ENCODE measurements around the gene DCDC2.
A peak's percentile ranks its signal among the peaks of the same experiment; 100 is the strongest.
"Not testable (repeated sequence)": the region's sequence is repeated elsewhere in the genome, so short reads cannot be mapped to it uniquely, and the experiment has no call there.

The DCDC2 gene

DNA sequence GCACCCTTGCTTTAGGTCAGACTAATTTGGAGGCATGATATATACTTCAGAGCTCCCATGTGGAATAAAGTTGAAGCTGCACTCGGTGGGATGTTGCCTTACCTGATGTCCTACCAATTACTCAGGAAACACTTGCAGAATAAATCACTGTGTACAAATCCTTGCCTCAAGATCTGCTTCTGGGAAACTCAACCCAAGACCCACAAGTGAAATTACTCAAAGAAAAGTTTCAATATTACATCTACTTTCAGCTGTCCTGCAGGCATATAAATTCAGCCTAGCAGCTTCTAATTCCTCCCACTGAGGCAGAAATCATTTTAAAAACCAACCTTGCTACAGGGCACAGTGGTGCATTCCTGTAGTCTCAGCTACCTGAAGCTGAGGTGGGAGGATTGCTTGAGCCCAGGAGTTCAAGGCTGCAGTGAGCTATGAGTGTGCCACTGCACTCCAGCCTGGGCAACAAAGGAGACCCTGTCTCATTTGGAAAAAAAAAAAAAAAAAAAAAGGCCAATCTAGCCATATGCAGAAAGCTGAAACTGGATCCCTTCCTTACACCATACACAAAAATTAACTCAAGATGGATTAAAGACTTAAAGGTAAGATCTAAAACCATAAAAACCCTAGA, 20.7 kb upstream of the DCDC2 start:
- DNase-seq = no peak

DNA sequence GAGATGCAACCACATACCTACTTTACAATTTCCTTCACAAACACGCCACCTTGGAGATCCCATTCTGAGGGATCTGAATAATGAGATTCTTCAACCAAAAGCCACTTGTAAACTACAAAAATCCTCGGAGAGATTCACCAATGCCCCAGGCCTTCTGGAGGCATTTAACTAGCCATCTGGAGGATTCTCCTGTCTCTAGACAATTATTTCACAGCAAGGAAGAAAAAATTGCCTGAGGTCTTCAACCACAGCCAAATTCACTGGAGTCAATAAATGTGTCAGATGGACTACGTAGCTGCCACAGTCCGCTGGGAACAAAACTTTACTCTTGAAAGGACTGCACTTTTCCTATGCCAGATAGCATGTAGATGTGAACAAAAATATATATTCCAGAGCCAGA, 19.0 kb upstream of the DCDC2 start:
- DNase-seq = no peak

DNA sequence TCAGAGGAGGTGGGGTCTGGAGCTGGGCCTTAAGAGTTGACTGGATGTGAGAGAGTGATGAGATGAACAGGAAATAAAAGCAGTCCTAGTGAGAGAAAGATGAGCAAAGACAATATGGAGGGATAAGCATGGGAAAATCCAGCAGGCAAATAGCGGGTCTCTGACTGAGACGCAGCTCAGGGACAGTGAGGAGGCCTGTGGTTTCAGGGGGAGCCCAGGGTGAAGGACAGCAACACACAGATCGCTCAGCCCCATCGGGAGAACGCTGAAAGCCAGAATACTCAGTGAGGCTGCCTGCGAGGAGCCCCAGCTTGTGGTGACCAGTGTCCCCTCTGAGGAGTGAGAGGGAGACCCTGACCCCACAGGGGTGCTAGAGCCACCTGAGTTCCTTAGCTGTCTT, 16.8 kb upstream of the DCDC2 start:
- no peak for DNase-seq

DNA sequence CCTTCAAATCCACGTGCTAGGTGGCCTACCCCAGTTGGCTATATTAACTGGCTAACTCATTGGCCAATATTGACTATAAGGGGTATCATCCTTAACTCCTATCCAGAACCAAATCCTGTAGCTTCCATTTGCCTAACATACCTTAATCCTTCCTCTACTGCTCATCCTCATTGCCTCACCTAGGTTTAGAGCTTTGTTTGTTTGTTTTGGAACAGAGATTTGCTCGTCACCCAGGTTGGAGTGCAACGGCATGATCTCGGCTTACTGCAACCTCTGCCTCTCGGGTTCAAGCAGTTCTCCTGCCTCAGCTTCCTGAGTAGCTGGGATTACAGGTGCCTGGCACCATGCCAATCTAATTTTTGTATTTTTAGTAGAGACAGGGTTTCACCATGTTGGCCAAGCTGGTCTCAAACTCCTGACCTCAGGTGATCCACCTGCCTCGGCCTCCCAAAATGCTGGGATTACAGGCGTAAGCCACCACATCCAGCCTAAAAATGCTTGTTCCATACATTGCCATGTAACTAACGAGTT, 7.3 kb upstream of the DCDC2 start:
- not testable (repeated sequence) for DNase-seq

DNA sequence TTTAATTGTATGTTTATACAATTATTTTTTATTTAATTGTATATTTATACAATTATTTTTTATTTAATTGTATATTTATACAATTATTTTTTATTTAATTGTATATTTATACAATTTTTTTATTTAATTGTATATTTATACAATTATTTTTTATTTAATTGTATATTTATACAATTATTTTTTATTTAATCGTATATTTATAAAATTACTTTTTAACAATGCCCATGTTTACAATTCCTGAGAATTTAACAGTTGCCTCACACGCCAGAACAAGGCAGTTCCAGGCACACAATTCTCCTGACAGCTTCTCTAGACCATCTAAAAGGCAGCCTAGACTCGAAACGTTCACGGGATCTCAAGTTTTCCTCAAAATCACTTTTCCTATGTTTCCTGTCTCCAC, 4.5 kb upstream of the DCDC2 start:
- DNase-seq = not testable (repeated sequence)

DNA sequence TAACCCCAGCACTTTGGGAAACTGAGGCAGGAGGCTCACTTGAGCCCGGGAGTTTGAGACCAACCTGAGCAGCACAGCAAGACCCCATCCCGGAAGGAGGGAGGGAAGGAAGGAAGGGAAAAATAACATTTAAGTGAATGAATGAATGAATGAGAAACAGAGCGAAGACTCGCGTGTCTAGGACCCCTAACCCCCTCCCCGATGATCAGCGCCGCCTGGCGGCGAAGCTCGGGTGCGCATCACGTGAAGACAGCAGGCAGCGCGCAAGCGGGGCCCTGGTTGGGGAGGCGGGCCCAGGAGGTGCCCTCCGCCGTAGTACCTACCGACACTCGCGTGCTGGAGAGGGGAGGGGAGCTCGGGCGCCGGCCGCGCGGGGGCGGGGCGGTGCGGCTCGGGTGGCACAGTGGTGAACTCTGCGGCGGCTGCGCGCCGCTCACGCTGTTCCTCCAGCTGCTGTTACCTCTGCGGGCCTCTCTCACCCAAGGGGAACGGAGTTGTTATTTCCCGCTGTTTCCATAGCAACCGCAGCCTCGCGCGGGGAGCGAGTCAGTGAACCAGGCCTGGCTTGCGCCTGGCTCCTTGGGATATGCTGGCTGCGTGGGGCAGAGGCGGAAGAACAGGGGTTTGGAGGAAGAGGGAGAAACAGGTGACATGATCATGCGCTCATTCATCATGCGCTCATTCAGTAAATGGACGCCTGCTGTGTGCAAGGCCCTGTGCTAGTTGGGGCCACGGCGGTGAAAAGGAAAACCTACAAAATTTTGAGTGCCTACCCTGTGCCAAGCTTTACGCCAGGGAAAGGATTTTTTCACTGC, 2.0 kb upstream of the DCDC2 start:
- DNase-seq = peak; percentile 52 to 64 (median 57)

DNA sequence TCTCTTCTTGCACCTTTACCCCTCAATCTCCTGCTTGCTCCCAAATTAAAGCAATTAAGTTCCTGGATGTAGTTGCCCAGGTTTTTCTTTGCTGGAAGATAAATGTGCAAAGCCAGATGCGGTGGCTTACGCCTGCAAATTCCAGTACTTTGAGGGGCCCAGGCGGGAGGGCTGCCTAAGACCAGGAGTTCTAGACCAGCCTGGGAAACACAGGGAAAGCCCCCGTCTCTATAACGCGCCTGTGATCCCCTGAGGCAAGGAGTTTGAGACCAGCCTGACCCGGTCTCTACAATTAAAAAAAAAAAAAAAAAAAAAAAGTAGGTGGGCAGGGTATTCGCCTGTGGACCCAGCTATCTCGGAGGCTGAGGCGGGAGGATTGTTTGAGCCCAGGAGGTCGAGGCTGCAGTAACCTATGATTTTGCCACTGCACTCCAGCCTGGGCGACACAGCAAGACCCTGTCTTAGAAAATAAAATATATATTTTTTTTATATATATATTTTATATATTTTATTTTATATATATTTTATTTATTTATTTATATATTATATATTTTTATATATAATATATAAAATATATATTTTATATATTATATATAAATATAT, 461 bp upstream of the DCDC2 start:
- no peak for DNase-seq

DNA sequence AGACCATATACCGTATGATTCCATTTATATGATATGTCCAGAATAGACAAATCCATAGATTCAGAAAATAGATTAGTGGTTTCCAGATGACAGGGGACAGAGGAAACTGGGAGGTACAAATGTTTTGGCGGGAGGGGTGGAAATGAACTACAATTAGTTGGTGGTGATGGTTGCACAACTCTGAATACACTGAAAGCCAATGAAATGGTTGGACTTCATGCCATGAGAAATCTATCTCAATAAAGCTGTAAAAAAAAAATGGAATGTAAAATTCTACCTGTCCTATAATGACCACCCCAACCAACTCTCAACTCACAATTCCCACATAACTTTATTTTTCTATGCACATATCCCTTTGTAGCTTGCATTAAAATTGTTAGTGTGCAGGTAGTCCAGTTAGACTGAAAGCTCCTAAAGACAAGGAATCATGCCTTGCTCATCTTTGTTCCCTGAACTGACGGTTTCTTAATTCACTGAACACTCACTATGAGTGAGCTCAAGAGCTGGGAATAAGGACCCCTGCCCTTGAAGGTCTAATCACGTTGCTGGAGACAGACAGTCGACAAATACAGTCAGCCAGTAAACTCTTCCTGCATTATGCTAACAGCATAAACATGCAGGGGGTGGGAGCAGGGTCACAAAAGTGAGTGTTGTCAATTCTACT, 1.4 kb downstream of the DCDC2 start:
- DNase-seq = no peak

DNA sequence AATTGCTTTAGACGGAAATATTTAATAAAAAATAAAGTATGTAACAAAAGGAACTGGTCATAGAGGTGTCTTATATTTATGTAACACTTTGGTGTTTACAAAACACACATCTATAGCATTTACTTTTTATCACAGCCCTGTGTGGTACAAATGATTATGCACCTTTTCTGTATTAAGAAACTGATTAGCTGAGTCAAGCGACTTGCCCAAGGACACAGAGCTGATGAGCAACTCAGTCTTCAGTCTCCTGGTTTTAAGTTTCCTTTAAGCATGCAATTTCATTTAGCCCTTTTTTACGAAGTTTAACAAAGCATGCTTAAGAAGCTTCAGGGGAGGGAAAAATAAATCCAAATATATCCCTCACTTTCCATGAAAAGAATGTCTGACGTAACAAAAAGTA, 2.5 kb downstream of the DCDC2 start:
- DNase-seq = no peak

DNA sequence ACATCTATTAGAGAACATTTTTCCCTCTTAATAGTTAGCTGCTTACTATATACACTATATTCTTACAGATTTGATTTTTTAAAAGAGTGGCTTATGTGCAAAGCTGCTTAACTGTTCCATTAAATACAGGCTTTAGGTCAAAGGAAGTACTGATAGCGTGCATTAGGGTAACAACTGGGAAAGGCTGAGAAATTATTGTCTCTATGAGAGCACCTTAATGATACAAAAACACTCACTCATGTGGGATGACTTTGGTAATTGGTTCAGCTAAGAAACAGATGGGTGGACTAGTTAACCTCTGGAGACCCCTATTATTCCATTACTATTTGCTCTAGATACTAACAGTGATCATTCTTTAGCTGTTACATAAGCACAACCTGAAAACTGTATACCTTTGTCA, 4.0 kb downstream of the DCDC2 start:
- no peak for DNase-seq

DNA sequence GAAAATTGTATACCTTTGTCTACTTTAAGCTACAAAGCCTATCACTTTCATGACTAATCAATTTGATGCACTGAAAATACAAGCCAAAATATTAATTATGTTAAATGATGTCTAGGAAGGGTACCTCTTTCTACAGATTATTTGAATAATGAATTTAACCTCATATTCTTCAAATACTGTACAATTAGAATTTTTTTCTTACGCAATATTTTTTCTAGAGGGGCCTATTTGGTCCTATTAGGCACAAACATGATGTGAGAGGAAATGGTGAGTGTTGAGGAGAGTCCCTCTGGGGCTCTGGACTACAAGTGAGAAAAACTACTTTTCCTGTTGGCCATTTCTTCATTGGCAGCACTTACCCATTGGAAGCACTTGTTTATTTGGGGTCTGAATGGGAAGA, 5.4 kb downstream of the DCDC2 start:
- DNase-seq = no peak

DNA sequence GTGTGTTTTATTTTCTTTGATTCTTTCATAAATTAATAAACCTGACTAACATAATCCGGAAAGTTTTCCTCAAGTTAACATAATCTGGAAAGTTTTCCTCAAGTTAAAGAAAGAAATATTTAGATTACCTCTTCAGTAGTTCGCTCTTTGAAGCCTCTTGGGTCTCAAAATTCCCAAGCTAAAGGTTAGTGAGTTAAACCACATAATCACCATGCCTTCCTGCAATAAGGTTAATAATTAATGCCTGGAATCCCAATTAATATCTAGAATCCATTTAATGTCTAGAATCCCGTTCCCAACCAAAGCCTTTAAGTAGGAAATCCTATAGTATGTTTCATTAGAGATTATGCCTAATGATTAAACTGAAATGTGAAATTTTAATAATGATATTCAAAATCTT, 12.9 kb downstream of the DCDC2 start:
- DNase-seq = no peak

DNA sequence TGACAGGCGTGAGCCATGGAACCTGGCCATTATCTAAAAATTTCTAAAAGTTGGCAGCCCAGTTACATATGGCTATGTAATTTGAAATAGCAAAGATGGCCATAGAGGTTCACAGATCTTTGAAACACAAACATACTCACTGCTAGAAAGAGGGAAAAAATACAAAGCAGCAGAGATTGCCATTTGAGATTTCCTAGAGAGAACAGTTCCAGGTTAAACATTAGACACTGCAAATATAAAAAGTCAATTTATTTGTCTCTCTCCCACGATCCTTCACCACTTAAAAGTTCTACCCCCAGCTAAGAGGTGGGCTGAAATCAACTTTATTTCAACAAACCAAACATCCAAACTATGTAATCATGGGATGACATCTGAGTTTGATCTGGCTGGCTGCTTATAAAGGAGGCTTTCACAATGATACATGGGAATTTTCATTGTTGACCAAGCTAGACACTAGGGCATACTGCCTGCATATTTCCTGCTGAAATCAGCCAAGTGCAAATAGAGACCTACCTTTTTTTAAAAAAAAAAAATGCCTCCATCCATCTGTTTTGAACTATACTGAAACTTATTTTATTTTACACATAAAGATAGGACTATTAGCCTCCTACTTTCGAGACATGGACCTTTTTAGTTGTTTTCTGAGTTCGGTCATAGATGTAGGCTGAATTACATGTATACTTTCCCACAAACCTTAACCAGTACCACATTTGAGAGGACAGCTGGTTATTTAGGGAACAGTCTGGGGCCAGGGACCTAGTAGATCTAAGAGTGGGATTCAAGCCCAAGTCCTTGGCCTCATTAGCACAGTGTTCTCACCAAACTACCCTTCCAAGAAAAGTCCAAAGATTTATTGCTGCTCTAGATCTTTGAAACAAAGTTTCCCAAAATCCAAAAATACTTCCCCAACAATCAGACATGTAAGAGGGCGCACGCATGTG, 16.6 kb downstream of the DCDC2 start:
- DNase-seq = no peak

DNA sequence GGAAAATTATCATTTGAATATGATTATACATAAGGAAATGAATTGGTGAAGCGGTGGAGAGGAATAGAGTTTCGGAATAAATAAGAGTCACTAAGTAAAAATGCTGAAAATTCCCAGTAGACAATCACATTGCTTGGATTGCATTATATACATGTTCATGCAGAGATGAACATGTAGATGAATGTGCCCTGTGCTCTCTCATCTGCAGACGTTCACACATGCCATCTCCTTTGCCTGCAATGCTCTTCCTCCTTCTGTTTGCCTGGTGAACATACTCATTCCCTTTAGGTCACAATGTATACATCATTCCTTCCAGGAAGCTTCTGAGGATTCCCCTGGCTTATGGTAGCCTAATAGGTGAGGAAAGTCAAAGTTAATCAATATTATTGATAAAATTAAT, 17.9 kb downstream of the DCDC2 start:
- no peak for DNase-seq

DNA sequence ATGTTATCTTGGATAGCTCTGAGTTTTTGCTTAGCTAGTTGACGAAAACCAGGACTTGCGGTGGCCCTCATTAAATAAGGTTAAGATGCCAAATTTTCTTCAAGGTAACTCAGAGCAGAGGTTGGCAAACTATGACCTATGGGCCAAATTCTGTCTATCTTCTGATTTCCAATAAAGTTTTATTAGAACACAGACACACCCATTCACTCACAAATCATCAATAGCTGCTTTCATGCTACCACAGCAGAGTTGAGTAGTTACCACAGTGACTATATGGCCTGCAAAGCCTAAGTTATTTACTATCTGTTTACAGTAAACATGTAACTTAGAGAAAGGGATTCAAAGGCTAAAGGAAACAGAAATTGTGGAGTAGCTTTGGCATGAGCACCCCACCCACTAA, 23.6 kb downstream of the DCDC2 start:
- no peak for DNase-seq

DNA sequence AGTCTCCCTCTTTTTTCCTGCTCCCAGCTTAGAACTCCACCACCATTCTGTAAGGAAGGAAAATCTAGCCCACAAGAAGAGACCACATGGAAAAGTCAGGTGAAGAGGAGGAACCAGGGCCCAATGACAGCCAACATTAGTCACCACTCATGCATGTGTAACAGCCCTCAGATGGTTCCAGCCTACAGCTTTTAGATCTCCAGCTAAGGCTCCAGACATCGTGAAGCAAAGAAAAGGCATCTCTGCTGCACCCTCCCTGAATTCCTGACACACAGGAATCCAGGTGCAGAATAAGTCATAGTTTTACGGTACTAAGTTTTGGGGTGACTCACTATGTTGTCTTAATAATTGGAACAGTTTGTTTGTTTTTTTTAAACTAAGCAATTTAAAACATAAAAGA, 25.5 kb downstream of the DCDC2 start:
- no peak for DNase-seq

DNA sequence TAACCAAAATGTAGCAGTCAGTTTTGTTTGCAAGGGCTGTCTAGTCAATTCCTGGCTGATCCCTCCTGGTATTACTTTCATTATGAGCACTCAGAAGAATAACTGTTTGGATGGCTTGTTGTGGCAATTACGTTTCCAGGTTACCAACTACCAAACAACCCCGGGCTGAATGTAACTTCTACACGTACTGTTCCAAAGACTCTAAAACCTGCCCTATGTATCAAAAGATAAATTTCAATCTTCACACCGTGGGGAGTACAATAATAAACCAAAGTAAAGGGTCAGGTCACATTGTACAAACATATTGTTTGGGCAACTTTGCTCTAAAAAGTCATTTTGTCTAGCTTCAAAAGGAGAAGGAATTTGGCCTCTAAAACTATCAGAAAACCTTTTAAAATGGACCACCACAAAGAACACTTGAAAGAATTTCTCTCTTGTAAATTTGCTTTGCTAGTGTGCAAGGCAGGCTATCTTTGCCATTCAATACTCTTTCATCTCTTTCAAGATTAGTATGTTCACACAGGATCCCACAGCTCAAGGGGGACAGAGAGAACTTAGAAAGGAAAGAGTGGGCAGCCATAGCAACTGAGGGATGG, 27.6 kb downstream of the DCDC2 start:
- no peak for DNase-seq

DNA sequence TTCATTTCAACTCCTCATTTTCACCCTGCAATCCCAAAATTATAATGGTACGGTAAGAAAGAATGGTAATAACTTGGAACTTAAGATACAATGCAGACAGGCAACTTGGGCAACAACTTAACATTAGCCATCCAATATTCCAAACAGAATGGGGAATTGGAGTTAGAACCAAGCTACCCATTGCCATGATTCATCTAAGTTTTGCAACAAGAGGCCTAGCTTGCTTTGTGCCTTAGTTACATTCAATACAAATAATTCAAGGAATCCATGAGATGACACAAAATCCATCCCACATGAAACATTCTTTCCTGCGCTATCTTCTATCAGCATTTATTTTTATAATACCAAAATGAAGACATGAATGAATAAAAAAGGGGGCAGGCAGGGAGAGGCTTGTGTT, 28.4 kb downstream of the DCDC2 start:
- no peak for DNase-seq

DNA sequence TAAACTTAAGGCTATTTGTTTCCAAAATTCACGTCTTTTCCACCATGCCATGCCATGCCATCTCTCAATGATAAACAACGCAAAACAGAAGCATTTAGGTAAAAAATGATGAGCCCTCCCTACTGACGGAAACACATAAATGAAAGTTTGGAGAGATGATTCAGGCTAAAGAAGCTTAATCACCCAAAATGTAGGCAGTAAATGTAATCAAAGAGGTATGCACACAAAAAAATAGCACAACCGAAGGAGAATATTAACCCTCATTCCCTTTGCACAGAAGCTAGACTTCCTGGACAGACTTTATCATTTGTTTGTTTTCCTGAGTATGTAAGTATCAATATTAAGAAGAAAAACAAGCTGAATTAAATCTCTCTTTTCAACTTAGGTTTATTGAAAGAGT, 28.8 kb downstream of the DCDC2 start:
- no peak for DNase-seq

DNA sequence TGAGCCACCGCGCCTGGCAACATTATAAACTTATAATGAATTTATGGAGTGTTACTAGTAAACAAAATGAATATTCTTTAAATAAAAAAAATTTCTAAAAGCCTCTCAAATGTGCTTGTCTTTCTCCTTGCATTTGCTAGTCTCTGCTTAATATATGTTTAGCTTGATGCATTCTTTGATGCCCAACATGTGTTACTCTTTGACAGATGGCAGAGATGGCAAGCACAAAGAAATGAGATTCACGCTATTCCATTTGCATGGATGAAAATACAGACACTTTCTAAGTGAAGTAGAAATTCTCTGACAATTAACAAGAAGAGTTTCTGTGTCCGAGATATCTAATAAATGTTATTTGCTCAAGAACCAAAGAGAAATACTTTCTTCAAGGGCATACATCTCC, 30.1 kb downstream of the DCDC2 start:
- DNase-seq = no peak

DNA sequence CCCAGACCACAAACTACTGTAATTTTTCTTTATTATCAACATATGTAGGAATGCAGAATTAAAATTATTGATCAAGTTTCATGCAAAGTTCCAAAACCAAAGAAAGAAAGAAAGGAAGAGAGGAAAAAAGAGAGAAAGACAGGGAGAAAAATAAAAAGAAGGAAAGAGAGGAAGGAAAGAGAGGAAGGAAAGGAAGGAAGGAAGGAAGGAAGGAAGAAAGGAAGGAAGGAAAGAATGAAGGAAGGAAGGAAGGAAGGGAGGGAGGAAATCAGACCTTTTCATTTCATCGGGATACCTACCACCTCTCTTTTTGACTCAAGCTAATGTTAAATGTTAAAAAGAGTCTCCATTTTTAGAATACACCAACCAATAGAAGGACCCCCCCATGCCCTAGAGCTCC, 31.9 kb downstream of the DCDC2 start:
- DNase-seq = no peak

DNA sequence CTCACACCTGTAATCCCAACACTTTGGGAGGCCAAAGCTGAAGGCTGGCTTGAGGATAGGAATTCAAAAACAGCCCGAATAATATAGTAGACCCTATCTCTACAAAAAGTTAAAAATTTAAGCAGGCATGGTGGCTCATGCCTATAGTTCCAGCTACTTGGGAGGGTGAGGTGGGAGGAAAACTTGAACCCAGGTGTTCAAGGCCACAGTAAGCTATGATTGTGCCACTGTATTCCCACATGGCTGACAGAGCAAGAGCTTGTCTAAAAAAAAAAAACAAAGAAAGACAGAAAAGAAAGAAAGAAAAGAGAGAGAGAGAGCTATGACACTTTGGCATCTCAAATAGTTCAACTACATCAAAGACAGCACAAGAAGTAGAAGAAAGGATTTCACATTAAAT, 33.2 kb downstream of the DCDC2 start:
- no peak for DNase-seq

Data from activated CD4-positive, CD25-positive, alpha-beta regulatory T cell (primary cell).